Measurements from ENCODE around the gene ROR2. TPM values are rescaled to one million over a fixed set of nuclear protein-coding genes. Genes with fewer than 3 reads are reported as not detected.

The ROR2 gene
- total RNA-seq, 3 donors from 2014 or later (not counting 1 experiment from before 2014, with no cell fraction given), result 1.7 TPM; not detected in 2

GRCh38 chr9:91647371-91647770 is 302.7 kb downstream of the ROR2 start:
- Mint-ChIP-seq H3K4me3 (no peak overlapping the region), H3K36me3 (no peaks in the 10 kb centered on the region), H3K27me3 (ENCODE audit: low read depth in 2 of 2) (peaks cover 25 to 40% of the 10 kb centered on the region in 2 donors), H3K27ac (no peak overlapping the region), H3K9me3 (no peaks in the 10 kb centered on the region), H3K4me1 (no peaks in the 10 kb centered on the region)
- ATAC-seq (peak in 1 of 3 donors; percentile 46), DNase-seq (no peak)
- Histone ChIP-seq H3K4me1 (ENCODE audit: control insufficient read depth, insufficient read depth, low read length) (no peaks in the 10 kb centered on the region), H3K27ac (ENCODE audit: low read length) (no peak overlapping the region), H3K9me3 (ENCODE audit: control insufficient read depth, insufficient read depth, low read length) (no peaks in the 10 kb centered on the region), H3K36me3 (ENCODE audit: control insufficient read depth, insufficient read depth, low read length) (no peaks in the 10 kb centered on the region), H3K27me3 (ENCODE audit: control insufficient read depth, insufficient read depth, low read length) (peaks cover 8% of the 10 kb centered on the region), H3K4me3 (ENCODE audit: low read length) (no peak overlapping the region)
- 86% methylated on average over 3 of the region's 4 CpGs for WGBS (ENCODE audit: insufficient coverage)
- intact Hi-C loops (cut with micrococcal nuclease), result no loop called here
- TF ChIP-seq CTCF (IDR thresholded peaks at IDR 0.05), result no peak

GRCh38 chr9:91646702-91647101 is 303.3 kb downstream of the ROR2 start:
- intact Hi-C loops (cut with micrococcal nuclease), result no loop called here
- ATAC-seq (no peak), DNase-seq (no peak)
- no CpG with 5 or more reads among the region's 1 CpG for WGBS (ENCODE audit: insufficient coverage)
- no peaks in the 10 kb centered on the region for H3K36me3 Mint-ChIP-seq
- Histone ChIP-seq H3K9me3 (ENCODE audit: control insufficient read depth, insufficient read depth, low read length) (no peaks in the 10 kb centered on the region), H3K4me1 (ENCODE audit: control insufficient read depth, insufficient read depth, low read length) (no peaks in the 10 kb centered on the region), H3K27ac (ENCODE audit: low read length) (no peak overlapping the region), H3K4me3 (ENCODE audit: low read length) (no peak overlapping the region), H3K36me3 (ENCODE audit: control insufficient read depth, insufficient read depth, low read length) (no peaks in the 10 kb centered on the region), H3K27me3 (ENCODE audit: control insufficient read depth, insufficient read depth, low read length) (peaks cover 8% of the 10 kb centered on the region)
- H3K4me1 Mint-ChIP-seq, result no peaks in the 10 kb centered on the region
- H3K9me3 Mint-ChIP-seq, result no peaks in the 10 kb centered on the region
- no peak overlapping the region for H3K27ac Mint-ChIP-seq
- TF ChIP-seq CTCF (IDR thresholded peaks at IDR 0.05), result no peak
- H3K4me3 Mint-ChIP-seq, result no peak overlapping the region
- H3K27me3 Mint-ChIP-seq (ENCODE audit: low read depth in 2 of 2), result peaks cover 25 to 40% of the 10 kb centered on the region in 2 donors

DNA sequence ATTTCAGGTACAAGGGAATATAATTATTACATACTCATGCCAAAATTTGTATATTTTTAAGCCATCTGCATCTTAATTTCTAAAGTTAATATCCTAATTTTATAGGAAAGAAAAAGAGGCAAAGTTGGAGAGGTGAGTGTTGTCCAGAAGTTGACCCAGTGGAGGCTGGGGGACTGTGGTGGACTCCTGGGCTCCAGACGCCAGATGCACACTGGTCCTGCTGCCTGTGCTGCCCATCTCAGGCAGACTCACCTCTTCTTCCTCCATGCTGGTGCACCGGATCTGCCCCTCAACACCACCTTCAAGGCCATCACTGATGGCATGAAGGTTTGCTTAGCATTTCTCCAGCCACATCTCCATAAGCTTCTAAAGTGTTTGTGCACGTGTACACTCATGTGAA is 305.6 kb downstream of the ROR2 start:
- Mint-ChIP-seq H3K9me3 (no peaks in the 10 kb centered on the region), H3K4me1 (no peaks in the 10 kb centered on the region), H3K4me3 (no peak overlapping the region), H3K36me3 (no peaks in the 10 kb centered on the region), H3K27me3 (ENCODE audit: low read depth in 2 of 2) (peaks cover 18 to 28% of the 10 kb centered on the region in 2 donors), H3K27ac (no peak overlapping the region)
- no peak for ATAC-seq
- intact Hi-C loops (cut with micrococcal nuclease), result no loop called here
- no peaks in the 10 kb centered on the region for H3K4me1 ChIP-seq (ENCODE audit: control insufficient read depth, insufficient read depth, low read length)
- H3K4me3 ChIP-seq (ENCODE audit: low read length), result no peak overlapping the region
- no peak for DNase-seq
- 86% methylated on average over 3 of the region's 3 CpGs for WGBS (ENCODE audit: insufficient coverage)
- H3K27ac ChIP-seq (ENCODE audit: low read length), result no peak overlapping the region
- H3K27me3 ChIP-seq (ENCODE audit: control insufficient read depth, insufficient read depth, low read length), result peaks cover 5% of the 10 kb centered on the region
- H3K9me3 ChIP-seq (ENCODE audit: control insufficient read depth, insufficient read depth, low read length), result peaks cover 4% of the 10 kb centered on the region
- no peak for TF ChIP-seq CTCF (IDR thresholded peaks at IDR 0.05)
- H3K36me3 ChIP-seq (ENCODE audit: control insufficient read depth, insufficient read depth, low read length), result no peaks in the 10 kb centered on the region

DNA sequence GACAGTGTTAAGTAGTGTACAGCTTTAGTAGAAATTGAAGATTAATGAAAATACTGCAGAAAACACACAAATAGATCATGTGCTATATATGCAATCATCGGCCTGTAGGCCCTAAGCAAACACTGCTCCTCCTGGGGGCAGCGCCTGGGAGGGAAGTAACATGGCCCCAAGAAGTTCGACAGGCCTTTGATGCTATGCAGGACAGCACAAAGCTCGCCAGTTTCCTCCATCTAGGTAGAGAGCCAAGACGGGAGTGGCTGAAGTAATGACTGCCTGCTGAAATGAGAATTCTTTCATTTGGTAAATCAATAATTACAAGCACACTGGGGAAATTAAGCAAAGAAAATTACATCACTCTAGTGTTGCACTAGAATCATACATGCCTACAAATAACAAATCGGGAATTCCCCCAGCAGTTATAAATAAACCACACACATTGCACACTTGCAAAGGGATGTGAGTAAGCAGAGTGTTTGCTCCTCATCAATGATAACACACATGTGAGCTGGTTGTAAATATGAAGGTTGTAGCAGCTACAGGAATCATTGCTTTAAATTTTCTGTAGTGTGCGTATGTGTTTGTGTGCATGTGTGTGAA is 306.4 kb downstream of the ROR2 start:
- no peaks in the 10 kb centered on the region for H3K9me3 Mint-ChIP-seq
- 79% methylated on average over 6 of the region's 7 CpGs for WGBS (ENCODE audit: insufficient coverage)
- H3K27me3 ChIP-seq (ENCODE audit: control insufficient read depth, insufficient read depth, low read length), result peaks cover 2% of the 10 kb centered on the region
- TF ChIP-seq CTCF (IDR thresholded peaks at IDR 0.05), result no peak
- H3K4me1 Mint-ChIP-seq, result no peaks in the 10 kb centered on the region
- DNase-seq (no peak), ATAC-seq (peak in 1 of 3 donors; percentile 5)
- no peak overlapping the region for H3K27ac Mint-ChIP-seq
- H3K36me3 Mint-ChIP-seq, result no peaks in the 10 kb centered on the region
- peaks cover 4% of the 10 kb centered on the region for H3K9me3 ChIP-seq (ENCODE audit: control insufficient read depth, insufficient read depth, low read length)
- no peak overlapping the region for H3K4me3 ChIP-seq (ENCODE audit: low read length)
- intact Hi-C loops (cut with micrococcal nuclease), result no loop called here
- no peaks in the 10 kb centered on the region for H3K36me3 ChIP-seq (ENCODE audit: control insufficient read depth, insufficient read depth, low read length)
- H3K27me3 Mint-ChIP-seq (ENCODE audit: low read depth in 2 of 2), result peaks cover 14 to 31% of the 10 kb centered on the region in 2 donors
- H3K4me1 ChIP-seq (ENCODE audit: control insufficient read depth, insufficient read depth, low read length), result no peaks in the 10 kb centered on the region
- no peak overlapping the region for H3K4me3 Mint-ChIP-seq
- no peak overlapping the region for H3K27ac ChIP-seq (ENCODE audit: low read length)

Data from natural killer cell (primary cell).